Bronchial epithelial cell (primary cell): ENCODE measurements around the gene LHPP. TPM values are rescaled to one million over a fixed set of nuclear protein-coding genes. Genes with fewer than 3 reads are reported as not detected.

ENCODE experiments used
- DNase-seq: peaks from one replicate; pipeline ENCODE4 v3.0.0-alpha.2; 2010; ENCODE audit warnings: low read depth
- FAIRE-seq: peaks from 2 replicates; lab custom pipeline; 2011; peaks lifted over from hg19 to GRCh38; lab: Jason Lieb, UNC
- H3K27me3 ChIP-seq: 2 replicates; pipeline ENCODE4 v1.5.1; 2011; ENCODE audit warnings: low read length; ENCODE audit not compliant: control insufficient read depth, insufficient read depth
- H3K36me3 ChIP-seq: 2 replicates; pipeline ENCODE4 v1.5.1; 2011; ENCODE audit warnings: low read length; ENCODE audit not compliant: control insufficient read depth, insufficient read depth
- H3K4me3 ChIP-seq: 2 replicates; pipeline ENCODE4 v1.5.1; 2011; ENCODE audit warnings: mild to moderate bottlenecking, low read depth, low read length, control low read depth
- total RNA-seq: library from RNA; depleted of rRNA; stranded (reverse); fragments of >200 nt; gene quantifications from 2 replicates; pipeline ENCODE4 v1.2.1, GENCODE V29; 2014
- TF ChIP-seq, protein P1 (sequence below): IDR thresholded peaks from 2 replicates; pipeline ENCODE4 v1.5.1; 2011; ENCODE audit warnings: mild to moderate bottlenecking, moderate library complexity, low read length, control low read depth, inconsistent platforms; ENCODE audit not compliant: insufficient read depth, severe bottlenecking

Gene LHPP
- total RNA-seq, 1 donor from 2014 or later, result 14.0 TPM

DNA sequence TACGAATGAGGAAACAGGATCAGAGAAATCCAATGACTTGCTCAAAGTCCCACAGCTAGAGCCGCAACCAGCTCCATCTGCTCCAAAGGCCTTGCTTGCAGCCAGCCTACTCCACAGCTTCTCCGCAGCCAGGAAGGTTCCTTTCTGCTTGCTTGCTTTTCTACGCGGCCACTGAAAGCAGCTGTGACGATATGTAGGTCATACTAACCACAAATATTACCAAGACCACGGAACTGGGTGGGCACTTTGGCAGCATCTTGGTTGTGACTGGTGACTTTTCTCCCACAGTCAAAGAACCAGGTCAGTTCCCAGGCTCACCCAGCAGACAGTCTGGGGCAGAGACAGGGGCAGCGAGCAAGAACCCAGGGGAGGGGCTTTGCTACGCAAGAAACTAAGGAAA is 196.2 kb downstream of the LHPP start:
- Histone ChIP-seq H3K27me3 (no peaks in the 10 kb centered on the region), H3K4me3 (no peak overlapping the region), H3K36me3 (peaks cover 4% of the 10 kb centered on the region)
- DNase-seq (no peak), FAIRE-seq (no peak)
- TF ChIP-seq, protein P1, sequence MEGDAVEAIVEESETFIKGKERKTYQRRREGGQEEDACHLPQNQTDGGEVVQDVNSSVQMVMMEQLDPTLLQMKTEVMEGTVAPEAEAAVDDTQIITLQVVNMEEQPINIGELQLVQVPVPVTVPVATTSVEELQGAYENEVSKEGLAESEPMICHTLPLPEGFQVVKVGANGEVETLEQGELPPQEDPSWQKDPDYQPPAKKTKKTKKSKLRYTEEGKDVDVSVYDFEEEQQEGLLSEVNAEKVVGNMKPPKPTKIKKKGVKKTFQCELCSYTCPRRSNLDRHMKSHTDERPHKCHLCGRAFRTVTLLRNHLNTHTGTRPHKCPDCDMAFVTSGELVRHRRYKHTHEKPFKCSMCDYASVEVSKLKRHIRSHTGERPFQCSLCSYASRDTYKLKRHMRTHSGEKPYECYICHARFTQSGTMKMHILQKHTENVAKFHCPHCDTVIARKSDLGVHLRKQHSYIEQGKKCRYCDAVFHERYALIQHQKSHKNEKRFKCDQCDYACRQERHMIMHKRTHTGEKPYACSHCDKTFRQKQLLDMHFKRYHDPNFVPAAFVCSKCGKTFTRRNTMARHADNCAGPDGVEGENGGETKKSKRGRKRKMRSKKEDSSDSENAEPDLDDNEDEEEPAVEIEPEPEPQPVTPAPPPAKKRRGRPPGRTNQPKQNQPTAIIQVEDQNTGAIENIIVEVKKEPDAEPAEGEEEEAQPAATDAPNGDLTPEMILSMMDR, result no peak

DNA sequence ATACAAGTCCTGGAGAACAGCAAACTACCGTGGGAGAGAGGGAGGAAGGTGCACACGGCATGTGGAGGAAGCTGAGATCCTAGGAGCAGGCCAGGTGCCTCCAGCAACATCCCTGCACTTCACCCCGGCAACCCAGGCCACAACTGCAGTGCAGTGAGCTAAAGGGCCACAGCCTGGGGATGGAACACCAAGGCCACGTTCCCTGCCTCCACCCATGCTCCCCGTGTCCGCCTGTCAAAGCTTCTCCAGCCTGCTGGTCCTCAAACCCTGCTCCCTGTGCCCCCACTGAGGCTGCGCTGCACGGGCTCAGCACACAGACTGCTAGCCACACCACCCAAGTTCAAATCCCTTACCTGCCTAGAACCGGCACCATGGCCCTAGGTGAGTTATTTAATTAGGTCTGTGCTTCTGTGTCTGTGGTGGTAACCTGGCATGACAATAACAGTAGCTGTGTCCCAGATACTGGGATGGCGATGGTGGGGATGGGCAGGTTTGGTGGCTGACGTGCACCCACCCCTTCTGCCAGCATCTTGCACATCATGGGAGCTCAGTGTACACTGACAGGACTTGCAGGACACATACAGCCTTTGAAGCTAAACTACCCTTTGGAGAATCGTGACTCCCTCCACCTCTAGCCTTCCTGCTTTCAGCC is 197.1 kb downstream of the LHPP start:
- TF ChIP-seq, protein P1, result no peak
- no peak overlapping the region for H3K4me3 ChIP-seq
- H3K36me3 ChIP-seq, result peaks cover 1% of the 10 kb centered on the region
- DNase-seq, result no peak
- no peaks in the 10 kb centered on the region for H3K27me3 ChIP-seq
- no peak for FAIRE-seq

DNA sequence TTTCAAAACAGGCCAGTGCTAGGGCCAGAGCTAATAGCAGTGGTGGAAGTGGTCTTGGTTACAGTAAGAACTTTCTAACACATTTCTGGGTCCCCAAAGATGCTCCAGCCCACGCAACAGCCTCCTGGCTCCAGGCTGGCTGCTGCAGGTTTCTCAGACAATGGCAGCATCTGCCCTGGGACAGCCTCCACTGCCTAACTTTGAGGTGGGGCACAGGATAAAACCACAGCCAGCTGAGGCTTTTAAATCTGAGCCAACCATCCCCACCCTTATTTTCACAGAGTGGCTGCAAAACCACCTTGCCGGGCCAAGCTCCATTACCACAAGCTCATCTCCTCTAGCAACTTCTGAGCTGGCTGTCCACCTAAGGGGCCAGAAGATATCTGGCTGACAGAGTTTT is 197.8 kb downstream of the LHPP start:
- DNase-seq (no peak), FAIRE-seq (no peak)
- Histone ChIP-seq H3K4me3 (no peak overlapping the region), H3K27me3 (no peaks in the 10 kb centered on the region), H3K36me3 (peaks cover 4% of the 10 kb centered on the region)
- TF ChIP-seq, protein P1, result no peak

DNA sequence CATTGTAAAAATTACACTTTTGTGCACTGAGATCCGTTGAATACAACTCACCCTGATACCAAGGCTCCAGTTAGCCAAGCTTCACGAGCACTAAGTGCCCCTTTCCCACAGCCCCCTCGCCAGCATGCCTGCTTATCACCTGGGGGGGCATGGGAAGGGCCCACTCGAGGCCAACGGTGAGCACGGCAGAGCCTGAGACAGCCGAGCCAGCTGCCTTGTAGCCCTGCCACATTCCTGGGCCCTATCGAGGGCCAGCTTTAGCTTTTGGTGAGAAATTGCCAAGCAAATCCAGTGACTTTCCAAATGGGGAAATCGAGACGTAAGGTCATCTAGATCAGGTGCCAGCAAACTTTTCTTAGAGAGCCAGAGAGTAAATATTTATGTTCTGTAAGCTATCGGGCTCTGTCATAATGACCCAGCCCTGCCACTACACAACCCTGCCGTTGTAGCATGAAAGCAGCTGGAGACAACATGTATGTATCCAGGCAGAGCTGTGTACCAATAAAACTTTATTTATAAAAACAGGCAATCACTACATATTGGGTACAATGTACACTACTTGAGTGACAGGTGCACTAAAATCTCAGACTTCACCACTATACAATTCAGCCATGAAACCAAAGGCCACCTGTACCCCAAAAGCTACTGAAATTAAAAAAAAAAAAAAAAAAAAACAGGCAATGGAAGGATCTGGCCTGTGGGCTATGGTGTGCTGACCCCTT is 198.9 kb downstream of the LHPP start:
- FAIRE-seq, result no peak
- DNase-seq, result no peak
- Histone ChIP-seq H3K4me3 (no peak overlapping the region), H3K36me3 (peaks cover 4% of the 10 kb centered on the region), H3K27me3 (no peaks in the 10 kb centered on the region)
- TF ChIP-seq, protein P1, result no peak

DNA sequence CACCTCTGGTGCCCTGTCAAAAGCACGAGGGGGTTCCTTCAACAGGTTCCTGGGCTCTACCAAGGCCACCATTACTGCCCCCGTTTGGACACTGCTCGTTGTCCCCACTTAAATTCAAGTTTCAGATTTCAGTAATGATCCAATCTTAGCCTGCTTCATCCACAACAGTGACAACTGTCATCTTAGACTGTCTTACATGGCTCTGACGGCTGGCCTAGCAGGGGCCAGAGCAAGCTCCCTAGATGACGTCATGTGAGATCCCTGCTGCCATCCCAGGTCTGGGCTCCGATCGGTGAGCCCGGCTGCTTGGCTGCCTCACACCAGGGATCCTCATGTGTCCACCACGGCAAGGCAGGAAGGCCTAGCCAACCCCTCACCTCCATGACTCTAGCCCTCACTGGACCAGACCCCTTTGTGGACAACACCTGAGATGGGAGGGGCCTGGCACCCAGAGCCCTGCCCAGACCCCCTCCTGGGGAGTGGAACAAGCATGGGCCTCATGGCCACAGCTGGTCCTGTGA is 200.1 kb downstream of the LHPP start:
- no peak overlapping the region for H3K4me3 ChIP-seq
- TF ChIP-seq, protein P1, result no peak
- H3K27me3 ChIP-seq, result no peaks in the 10 kb centered on the region
- no peak for DNase-seq
- peaks cover 4% of the 10 kb centered on the region for H3K36me3 ChIP-seq
- peak; percentile 60 for FAIRE-seq
